Liver (tissue), 9 donors: ENCODE results near the gene PRR15L. TPM values are rescaled to one million over a fixed set of nuclear protein-coding genes. Genes with fewer than 3 reads are reported as not detected.

ENCODE experiments used
- DNase-seq: peaks from one replicate; pipeline ENCODE4 v3.0.0-alpha.2; 2017; ENCODE audit warnings: low spot score
- H3K27ac ChIP-seq, 2 donors: one replicate each; pipeline ENCODE4 v1.7.0; 2013; ENCODE audit warnings: inconsistent platforms in 2 of 2, low read length in 2 of 2, control low read depth in 1 of 2, low read depth in 1 of 2, mild to moderate bottlenecking in 1 of 2
- H3K27me3 ChIP-seq, 4 donors: one replicate each; pipeline versions ENCODE4 v1.6.1 to v1.7.0; 2013; ENCODE audit warnings: low read length in 3 of 4, inconsistent platforms in 1 of 4, mild to moderate bottlenecking in 1 of 4, moderate library complexity in 1 of 4; ENCODE audit not compliant: control insufficient read depth in 4 of 4, insufficient read depth in 4 of 4
- H3K36me3 ChIP-seq, 4 donors: one replicate each; pipeline versions ENCODE4 v1.6.1 to v1.7.0; 2013; ENCODE audit warnings: low read length in 3 of 4, mild to moderate bottlenecking in 3 of 4, low read depth in 1 of 4, moderate library complexity in 1 of 4; ENCODE audit not compliant: control insufficient read depth in 4 of 4, insufficient read depth in 3 of 4
- H3K4me1 ChIP-seq, 4 donors: one replicate each; pipeline versions ENCODE4 v1.6.1 to v1.7.0; 2013; ENCODE audit warnings: low read length in 3 of 4, mild to moderate bottlenecking in 3 of 4, moderate library complexity in 1 of 4; ENCODE audit not compliant: control insufficient read depth in 4 of 4, insufficient read depth in 4 of 4
- H3K4me3 ChIP-seq, 3 donors: one replicate each; pipeline versions ENCODE4 v1.6.1 to v1.7.0; 2013; ENCODE audit warnings: low read length in 3 of 3, control low read depth in 1 of 3, low read depth in 1 of 3, mild to moderate bottlenecking in 1 of 3
- H3K9ac ChIP-seq, 2 donors: one replicate each; pipeline ENCODE4 v1.7.0; 2013; ENCODE audit warnings: low read length in 2 of 2, mild to moderate bottlenecking in 2 of 2, moderate library complexity in 2 of 2, control low read depth in 1 of 2, low read depth in 1 of 2
- H3K9me3 ChIP-seq, 4 donors: one replicate each; pipeline versions ENCODE4 v1.6.1 to v1.7.0; 2013; ENCODE audit warnings: low read length in 3 of 4; ENCODE audit not compliant: control insufficient read depth in 4 of 4
- ATF3 ChIP-seq: IDR thresholded peaks from 2 replicates; pipeline ENCODE4 v1.6.1; 2016; ENCODE audit warnings: antibody characterized with exemption
- FOXA1 ChIP-seq: IDR thresholded peaks from 2 replicates; pipeline ENCODE4 v1.6.1; 2016; ENCODE audit warnings: antibody characterized with exemption
- FOXA2 ChIP-seq: IDR thresholded peaks from 2 replicates; pipeline ENCODE4 v1.6.1; 2016; ENCODE audit warnings: antibody characterized with exemption
- GABPA ChIP-seq, 2 donors: IDR thresholded peaks in 1 of 2; conservative IDR thresholded peaks in 1 of 2; 2 replicates each; pipeline ENCODE4 v1.6.1; 2016; ENCODE audit warnings: antibody characterized with exemption in 2 of 2, mild to moderate bottlenecking in 1 of 2, moderate library complexity in 1 of 2
- HNF4A ChIP-seq, 2 donors: conservative IDR thresholded peaks; 2 replicates each; pipeline ENCODE4 v1.6.1; 2016; ENCODE audit warnings: antibody characterized with exemption in 2 of 2, mild to moderate bottlenecking in 2 of 2
- JUND ChIP-seq, 2 donors: IDR thresholded peaks; 2 replicates each; pipeline ENCODE4 v1.6.1; 2016; ENCODE audit warnings: antibody characterized with exemption in 2 of 2
- NR2F2 ChIP-seq: IDR thresholded peaks from 2 replicates; pipeline ENCODE4 v1.6.1; 2016; ENCODE audit warnings: antibody characterized with exemption
- RAD21 ChIP-seq, 2 donors: IDR thresholded peaks; 2 replicates each; pipeline ENCODE4 v1.6.1; 2016; ENCODE audit warnings: antibody characterized with exemption in 2 of 2, mild to moderate bottlenecking in 2 of 2
- RXRA ChIP-seq, 2 donors: IDR thresholded peaks; 2 replicates each; pipeline ENCODE4 v1.6.1; 2017 to 2018; ENCODE audit warnings: antibody characterized with exemption in 2 of 2, mild to moderate bottlenecking in 1 of 2
- TAF1 ChIP-seq: conservative IDR thresholded peaks from 2 replicates; pipeline ENCODE4 v1.6.1; 2016; ENCODE audit warnings: antibody characterized with exemption, mild to moderate bottlenecking
- YY1 ChIP-seq: IDR thresholded peaks from 2 replicates; pipeline ENCODE4 v1.6.1; 2016; ENCODE audit warnings: antibody characterized with exemption, mild to moderate bottlenecking
- ZBTB33 ChIP-seq: IDR thresholded peaks from 2 replicates; pipeline ENCODE4 v1.6.1; 2016; ENCODE audit warnings: antibody characterized with exemption
- WGBS: extraction: QIAGEN DNeasy Blood & Tissue Kit; methylation state at CpG from one replicate; pipeline ENCODE4 v1.1.7; 2013; 5-methylcytosine and 5-hydroxymethylcytosine counted together
- polyA plus RNA-seq, 2 donors: library from polyadenylated mRNA; stranded (reverse) in 1 of 2; unstranded in 1 of 2; fragments of 200-250 nt in 1 of 2; fragments of >200 nt in 1 of 2; fragmentation: Nextera tagmentation in 1 of 2; extraction: Ambion mirVana in 1 of 2; gene quantifications; one replicate each; pipeline versions ENCODE4 v1.2.1 to v1.2.3, GENCODE V29; 2013 to 2015
- total RNA-seq, 2 donors: library from RNA; depleted of rRNA; stranded (reverse); fragments of >200 nt; gene quantifications; one replicate each; pipeline ENCODE4 v1.2.3, GENCODE V29; 2014
- TF ChIP-seq, protein P1 (sequence below): IDR thresholded peaks from 2 replicates; pipeline ENCODE4 v1.6.1; 2016; ENCODE audit warnings: antibody characterized with exemption, mild to moderate bottlenecking
- TF ChIP-seq, protein P2 (sequence below): fragments of 150-350 bp; IDR thresholded peaks from 2 replicates; pipeline ENCODE4 v1.5.1; 2017; ENCODE audit warnings: improper control_type of control experiment, low read depth, low read length; ENCODE audit not compliant: missing input control
- donor health status: healthy.
- donor health status: healthy.
- donor health status: healthy.
- donor health status: healthy.
- donor health status: healthy.

Gene PRR15L
- total and polyA plus RNA-seq, 4 donors = 0.83 to 11.0 (median 1.9) TPM

DNA sequence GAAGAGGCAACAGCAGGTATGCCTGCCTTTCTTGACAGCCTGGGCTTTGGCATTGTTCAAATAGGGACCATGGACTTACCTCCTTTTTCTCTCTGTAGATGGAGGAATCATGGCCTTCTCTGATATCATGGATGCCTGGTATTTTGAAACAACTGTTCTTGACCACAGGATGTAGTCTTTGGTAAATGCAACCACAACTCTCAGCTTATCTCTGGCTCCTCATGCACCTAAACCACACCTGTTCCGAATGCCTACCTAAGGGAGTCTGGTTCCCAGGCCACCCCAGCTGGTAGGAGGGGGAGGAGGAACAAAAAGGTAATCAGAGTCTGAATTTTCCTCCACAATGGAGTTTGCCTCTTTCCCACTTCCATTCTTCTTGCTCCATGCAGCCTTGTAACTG lies 32.0 kb upstream of the PRR15L start:
- WGBS = 86% methylated on average over 1 of the region's 1 CpG
- H3K27ac ChIP-seq = no peak overlapping the region

DNA sequence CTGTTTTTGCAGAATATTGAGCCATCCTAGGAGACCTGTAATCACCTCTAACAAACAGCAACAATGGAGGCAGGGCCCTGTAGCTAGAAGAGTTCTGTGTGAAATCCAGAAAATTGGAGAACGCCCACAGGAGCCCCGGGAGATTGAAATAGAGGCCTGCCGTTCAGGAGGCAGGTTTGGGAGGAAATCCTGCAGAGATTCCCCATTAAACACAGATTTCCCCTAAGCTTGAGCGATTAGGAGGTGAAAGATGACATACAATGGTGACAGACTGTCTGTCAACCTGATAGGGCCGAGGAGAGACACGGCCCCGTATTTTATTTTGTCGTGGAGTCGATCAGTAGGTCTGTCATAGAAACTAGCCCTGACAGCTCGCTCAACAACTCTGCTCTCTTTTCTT lies 31.5 kb upstream of the PRR15L start:
- H3K4me3 ChIP-seq = no peak overlapping the region
- no peaks in the 10 kb centered on the region for H3K9me3 ChIP-seq
- no peak for DNase-seq
- H3K27me3 ChIP-seq = no peaks in the 10 kb centered on the region
- no peak overlapping the region for H3K27ac ChIP-seq
- peaks cover 0 to 4% (median 1%) of the 10 kb centered on the region in 4 donors for H3K36me3 ChIP-seq
- no peaks in the 10 kb centered on the region for H3K4me1 ChIP-seq
- no peak overlapping the region for H3K9ac ChIP-seq
- 74% methylated on average over 10 of the region's 10 CpGs for WGBS
- TF ChIP-seq, protein P1, sequence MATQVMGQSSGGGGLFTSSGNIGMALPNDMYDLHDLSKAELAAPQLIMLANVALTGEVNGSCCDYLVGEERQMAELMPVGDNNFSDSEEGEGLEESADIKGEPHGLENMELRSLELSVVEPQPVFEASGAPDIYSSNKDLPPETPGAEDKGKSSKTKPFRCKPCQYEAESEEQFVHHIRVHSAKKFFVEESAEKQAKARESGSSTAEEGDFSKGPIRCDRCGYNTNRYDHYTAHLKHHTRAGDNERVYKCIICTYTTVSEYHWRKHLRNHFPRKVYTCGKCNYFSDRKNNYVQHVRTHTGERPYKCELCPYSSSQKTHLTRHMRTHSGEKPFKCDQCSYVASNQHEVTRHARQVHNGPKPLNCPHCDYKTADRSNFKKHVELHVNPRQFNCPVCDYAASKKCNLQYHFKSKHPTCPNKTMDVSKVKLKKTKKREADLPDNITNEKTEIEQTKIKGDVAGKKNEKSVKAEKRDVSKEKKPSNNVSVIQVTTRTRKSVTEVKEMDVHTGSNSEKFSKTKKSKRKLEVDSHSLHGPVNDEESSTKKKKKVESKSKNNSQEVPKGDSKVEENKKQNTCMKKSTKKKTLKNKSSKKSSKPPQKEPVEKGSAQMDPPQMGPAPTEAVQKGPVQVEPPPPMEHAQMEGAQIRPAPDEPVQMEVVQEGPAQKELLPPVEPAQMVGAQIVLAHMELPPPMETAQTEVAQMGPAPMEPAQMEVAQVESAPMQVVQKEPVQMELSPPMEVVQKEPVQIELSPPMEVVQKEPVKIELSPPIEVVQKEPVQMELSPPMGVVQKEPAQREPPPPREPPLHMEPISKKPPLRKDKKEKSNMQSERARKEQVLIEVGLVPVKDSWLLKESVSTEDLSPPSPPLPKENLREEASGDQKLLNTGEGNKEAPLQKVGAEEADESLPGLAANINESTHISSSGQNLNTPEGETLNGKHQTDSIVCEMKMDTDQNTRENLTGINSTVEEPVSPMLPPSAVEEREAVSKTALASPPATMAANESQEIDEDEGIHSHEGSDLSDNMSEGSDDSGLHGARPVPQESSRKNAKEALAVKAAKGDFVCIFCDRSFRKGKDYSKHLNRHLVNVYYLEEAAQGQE = no peak
- TF ChIP-seq FOXA2 = no peak
- TF ChIP-seq, protein P2, sequence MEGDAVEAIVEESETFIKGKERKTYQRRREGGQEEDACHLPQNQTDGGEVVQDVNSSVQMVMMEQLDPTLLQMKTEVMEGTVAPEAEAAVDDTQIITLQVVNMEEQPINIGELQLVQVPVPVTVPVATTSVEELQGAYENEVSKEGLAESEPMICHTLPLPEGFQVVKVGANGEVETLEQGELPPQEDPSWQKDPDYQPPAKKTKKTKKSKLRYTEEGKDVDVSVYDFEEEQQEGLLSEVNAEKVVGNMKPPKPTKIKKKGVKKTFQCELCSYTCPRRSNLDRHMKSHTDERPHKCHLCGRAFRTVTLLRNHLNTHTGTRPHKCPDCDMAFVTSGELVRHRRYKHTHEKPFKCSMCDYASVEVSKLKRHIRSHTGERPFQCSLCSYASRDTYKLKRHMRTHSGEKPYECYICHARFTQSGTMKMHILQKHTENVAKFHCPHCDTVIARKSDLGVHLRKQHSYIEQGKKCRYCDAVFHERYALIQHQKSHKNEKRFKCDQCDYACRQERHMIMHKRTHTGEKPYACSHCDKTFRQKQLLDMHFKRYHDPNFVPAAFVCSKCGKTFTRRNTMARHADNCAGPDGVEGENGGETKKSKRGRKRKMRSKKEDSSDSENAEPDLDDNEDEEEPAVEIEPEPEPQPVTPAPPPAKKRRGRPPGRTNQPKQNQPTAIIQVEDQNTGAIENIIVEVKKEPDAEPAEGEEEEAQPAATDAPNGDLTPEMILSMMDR = no peak
- TF ChIP-seq JUND (IDR thresholded peaks at IDR 0.05) = no peak
- no peak for TF ChIP-seq GABPA (IDR thresholded peaks at IDR 0.05 in 1 of 2, conservative IDR thresholded peaks at IDR 0.05 in 1 of 2)
- TF ChIP-seq RAD21 (IDR thresholded peaks at IDR 0.05) = no peak
- no peak for TF ChIP-seq ATF3
- no peak for TF ChIP-seq FOXA1
- no peak for TF ChIP-seq ZBTB33
- no peak for TF ChIP-seq HNF4A (conservative IDR thresholded peaks at IDR 0.05)
- no peak for TF ChIP-seq YY1
- TF ChIP-seq TAF1 = no peak
- no peak for TF ChIP-seq NR2F2

More for the DNA sequence above, 32.0 kb upstream of the PRR15L start:
- H3K9me3 ChIP-seq = no peaks in the 10 kb centered on the region
- TF ChIP-seq, protein P1 = no peak
- no peak for TF ChIP-seq ZBTB33
- no peak for TF ChIP-seq RXRA (IDR thresholded peaks at IDR 0.05)
- no peak overlapping the region for H3K4me3 ChIP-seq
- H3K36me3 ChIP-seq = no peaks in the 10 kb centered on the region
- DNase-seq = no peak
- H3K9ac ChIP-seq = no peak overlapping the region
- H3K4me1 ChIP-seq = no peaks in the 10 kb centered on the region
- no peaks in the 10 kb centered on the region for H3K27me3 ChIP-seq
